ENCODE results near the gene CAMK4.

DNA sequence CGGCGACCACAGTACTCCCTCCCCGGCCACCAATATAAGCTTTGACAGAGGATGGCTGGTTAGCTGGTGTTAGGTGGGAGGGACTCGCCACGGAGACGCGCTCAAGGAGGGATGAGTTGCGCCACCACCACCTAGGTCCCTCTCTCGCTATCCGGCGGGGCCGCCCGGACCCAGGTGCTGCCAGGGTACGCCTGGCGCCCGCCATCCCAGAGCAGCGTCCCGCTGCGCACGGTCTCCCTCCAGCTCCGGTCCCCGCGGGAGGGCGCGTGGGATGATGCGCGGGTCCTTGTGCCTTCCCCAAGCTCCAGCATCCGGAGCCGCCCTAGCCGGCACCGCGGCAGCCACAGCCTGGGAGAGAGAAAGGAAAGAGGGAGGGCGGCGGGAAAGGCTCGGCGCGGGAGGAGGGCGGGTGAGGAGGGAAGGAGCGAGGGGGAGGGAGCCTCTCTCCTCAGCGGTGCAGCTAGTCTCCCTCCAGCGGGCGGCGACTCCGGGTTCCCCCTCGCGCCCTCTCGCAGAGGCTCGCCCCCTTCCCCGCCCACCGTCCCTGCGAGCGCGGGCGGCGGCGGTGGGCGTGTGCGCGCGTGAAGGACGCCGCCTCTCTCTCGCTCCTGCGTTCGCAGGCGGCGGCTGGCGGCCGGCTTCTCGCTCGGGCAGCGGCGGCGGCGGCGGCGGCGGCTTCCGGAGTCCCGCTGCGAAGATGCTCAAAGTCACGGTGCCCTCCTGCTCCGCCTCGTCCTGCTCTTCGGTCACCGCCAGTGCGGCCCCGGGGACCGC, at the start of gene CAMK4:
- TF ChIP-seq POLR2A (IDR thresholded peaks at IDR 0.05): no peak
- TF ChIP-seq, protein P1, sequence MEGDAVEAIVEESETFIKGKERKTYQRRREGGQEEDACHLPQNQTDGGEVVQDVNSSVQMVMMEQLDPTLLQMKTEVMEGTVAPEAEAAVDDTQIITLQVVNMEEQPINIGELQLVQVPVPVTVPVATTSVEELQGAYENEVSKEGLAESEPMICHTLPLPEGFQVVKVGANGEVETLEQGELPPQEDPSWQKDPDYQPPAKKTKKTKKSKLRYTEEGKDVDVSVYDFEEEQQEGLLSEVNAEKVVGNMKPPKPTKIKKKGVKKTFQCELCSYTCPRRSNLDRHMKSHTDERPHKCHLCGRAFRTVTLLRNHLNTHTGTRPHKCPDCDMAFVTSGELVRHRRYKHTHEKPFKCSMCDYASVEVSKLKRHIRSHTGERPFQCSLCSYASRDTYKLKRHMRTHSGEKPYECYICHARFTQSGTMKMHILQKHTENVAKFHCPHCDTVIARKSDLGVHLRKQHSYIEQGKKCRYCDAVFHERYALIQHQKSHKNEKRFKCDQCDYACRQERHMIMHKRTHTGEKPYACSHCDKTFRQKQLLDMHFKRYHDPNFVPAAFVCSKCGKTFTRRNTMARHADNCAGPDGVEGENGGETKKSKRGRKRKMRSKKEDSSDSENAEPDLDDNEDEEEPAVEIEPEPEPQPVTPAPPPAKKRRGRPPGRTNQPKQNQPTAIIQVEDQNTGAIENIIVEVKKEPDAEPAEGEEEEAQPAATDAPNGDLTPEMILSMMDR (IDR thresholded peaks at IDR 0.05): no peak
